Neural cell (in vitro differentiated cells): ENCODE measurements around the gene PTPRO. TPM values are rescaled to one million over a fixed set of nuclear protein-coding genes. Genes with fewer than 3 reads are reported as not detected.

ENCODE experiments used
- H2AFZ ChIP-seq: fragments of 200-600, 300-800 bp; sonication (generic), shearing (Covaris generic); 2 replicates; pipeline ENCODE4 v1.6.0; 2014; ENCODE audit warnings: low read depth, mild to moderate bottlenecking, antibody characterized with exemption, low read length, moderate library complexity
- H3F3A ChIP-seq: fragments of 200-600 bp; shearing (Covaris generic); 2 replicates; pipeline ENCODE4 v1.6.1; 2016; ENCODE audit warnings: mild to moderate bottlenecking, moderate library complexity, mixed read lengths, antibody characterized with exemption, low read length; ENCODE audit not compliant: insufficient read depth, poor library complexity, severe bottlenecking
- H3K27ac ChIP-seq: fragments of 200-600, 300-800 bp; sonication (generic), shearing (Covaris generic); 2 replicates; pipeline ENCODE4 v1.5.1; 2014; ENCODE audit warnings: mild to moderate bottlenecking, low read length, moderate library complexity
- H3K27me3 ChIP-seq: fragments of 300-800, 200-600 bp; sonication (generic), shearing (Covaris generic); 2 replicates; pipeline ENCODE4 v1.6.0; 2014; ENCODE audit warnings: mild to moderate bottlenecking, low read depth, low read length, moderate library complexity; ENCODE audit not compliant: insufficient read depth
- H3K36me3 ChIP-seq: fragments of 300-800, 200-600 bp; sonication (generic), shearing (Covaris generic); 2 replicates; pipeline ENCODE4 v1.5.1; 2014; ENCODE audit warnings: mild to moderate bottlenecking, antibody characterized with exemption, low read length, moderate library complexity; ENCODE audit not compliant: insufficient read depth
- H3K4me2 ChIP-seq: fragments of 300-800, 200-600 bp; sonication (generic), shearing (Covaris generic); 2 replicates; pipeline ENCODE4 v1.6.0; 2014; ENCODE audit warnings: mild to moderate bottlenecking, low read length
- H3K4me3 ChIP-seq: fragments of 300-800, 200-600 bp; sonication (generic), shearing (Covaris generic); 2 replicates; pipeline ENCODE4 v1.5.1; 2014; ENCODE audit warnings: mild to moderate bottlenecking, low read length, moderate library complexity
- H3K79me2 ChIP-seq: fragments of 200-600 bp; shearing (Covaris generic); replicated peaks from 2 replicates; pipeline ENCODE4 v1.6.0; 2014; ENCODE audit warnings: mild to moderate bottlenecking, low read length, moderate library complexity; ENCODE audit not compliant: insufficient read depth
- H3K9ac ChIP-seq: fragments of 300-800, 200-600 bp; sonication (generic), shearing (Covaris generic); 2 replicates; pipeline ENCODE4 v1.6.1; 2016; ENCODE audit warnings: mild to moderate bottlenecking, low read length, mixed read lengths
- H3K9me2 ChIP-seq: fragments of 200-600 bp; shearing (Covaris generic); 2 replicates; pipeline ENCODE4 v1.6.1; 2016; ENCODE audit warnings: mild to moderate bottlenecking, low read length, mixed read lengths; ENCODE audit not compliant: insufficient read depth
- H3K9me3 ChIP-seq: fragments of 200-600, 300-800 bp; sonication (generic), shearing (Covaris generic); 2 replicates; pipeline ENCODE4 v1.6.1; 2016; ENCODE audit warnings: mild to moderate bottlenecking, mixed run types, low read length, moderate library complexity, mixed read lengths
- H4K20me1 ChIP-seq: fragments of 200-600 bp; shearing (Covaris generic); 2 replicates; pipeline ENCODE4 v1.6.1; 2016; ENCODE audit warnings: mild to moderate bottlenecking, mixed run types; ENCODE audit not compliant: insufficient read depth
- CTCF ChIP-seq: fragments of 450-650 bp; IDR thresholded peaks from 2 replicates; pipeline ENCODE4 v1.5.1; 2014; ENCODE audit warnings: antibody characterized with exemption, mild to moderate bottlenecking, moderate library complexity; ENCODE audit not compliant: poor library complexity, severe bottlenecking
- EP300 ChIP-seq: fragments of 450-650 bp; conservative IDR thresholded peaks from 2 replicates; pipeline ENCODE4 v1.6.1; 2014; ENCODE audit warnings: antibody characterized with exemption, mild to moderate bottlenecking, moderate library complexity; ENCODE audit not compliant: poor library complexity, severe bottlenecking
- EZH2 ChIP-seq: fragments of 200-600, 300-800 bp; shearing (Covaris generic), sonication (generic); IDR thresholded peaks from 2 replicates; pipeline ENCODE4 v1.6.1; 2014; ENCODE audit warnings: antibody characterized with exemption, low read length, borderline replicate concordance, mild to moderate bottlenecking; ENCODE audit not compliant: insufficient read depth, poor library complexity, severe bottlenecking
- MXI1 ChIP-seq: fragments of 450-650 bp; conservative IDR thresholded peaks from 2 replicates; pipeline ENCODE4 v1.6.1; 2014; ENCODE audit warnings: antibody characterized with exemption, mild to moderate bottlenecking; ENCODE audit not compliant: poor library complexity, severe bottlenecking
- POLR2AphosphoS5 ChIP-seq: IDR thresholded peaks from 2 replicates; pipeline ENCODE4 v1.6.1; 2012
- RAD21 ChIP-seq: fragments of 450-650 bp; conservative IDR thresholded peaks from 2 replicates; pipeline ENCODE4 v1.6.1; 2014; ENCODE audit warnings: antibody characterized with exemption, mild to moderate bottlenecking, moderate library complexity
- REST ChIP-seq: IDR thresholded peaks from 2 replicates; pipeline ENCODE4 v1.6.1; 2012; ENCODE audit warnings: borderline replicate concordance
- SMC3 ChIP-seq: fragments of 450-650 bp; conservative IDR thresholded peaks from 2 replicates; pipeline ENCODE4 v1.6.1; 2014; ENCODE audit warnings: antibody characterized with exemption, mild to moderate bottlenecking, moderate library complexity; ENCODE audit not compliant: poor library complexity
- TAF1 ChIP-seq: IDR thresholded peaks from 2 replicates; pipeline ENCODE4 v1.6.1; 2012; ENCODE audit warnings: low read depth
- polyA plus RNA-seq: library from polyadenylated mRNA; depleted of rRNA; stranded (reverse); fragments of >200 nt; gene quantifications from 2 replicates; pipeline ENCODE4 v1.2.3, GENCODE V29; 2014

PTPRO gene
- polyA plus RNA-seq, 1 donor from 2014 or later: 124 TPM

- Histone ChIP-seq H3K27me3 (no peaks in the 10 kb centered on the region), H3K4me3 (no peak overlapping the region), H3K9ac (no peak overlapping the region), H4K20me1 (no peaks in the 10 kb centered on the region), H3K79me2 (no peaks in the 10 kb centered on the region), H3K4me2 (no peak overlapping the region), H3K9me2 (no peaks in the 10 kb centered on the region), H3F3A (no peaks in the 10 kb centered on the region), H3K36me3 (no peaks in the 10 kb centered on the region), H3K27ac (no peak overlapping the region), H3K9me3 (no peaks in the 10 kb centered on the region), H2AFZ (no peak overlapping the region)
- TF ChIP-seq POLR2AphosphoS5: no peak
- no peak for TF ChIP-seq MXI1
- no peak for TF ChIP-seq REST
- no peak for TF ChIP-seq TAF1
- no peak for TF ChIP-seq EP300
- no peak for TF ChIP-seq SMC3
- TF ChIP-seq RAD21: no peak
- no peak for TF ChIP-seq EZH2
- TF ChIP-seq CTCF: no peak
Observed at GRCh38 chr12:15600223-15600935, 278.1 kb downstream of the PTPRO start.

GRCh38 chr12:15601210-15601800 is 279.0 kb downstream of the PTPRO start:
- Histone ChIP-seq H3K9ac (no peak overlapping the region), H3K36me3 (no peaks in the 10 kb centered on the region), H3K27me3 (no peaks in the 10 kb centered on the region), H4K20me1 (no peaks in the 10 kb centered on the region), H2AFZ (no peak overlapping the region), H3K79me2 (no peaks in the 10 kb centered on the region), H3F3A (no peaks in the 10 kb centered on the region), H3K4me3 (no peak overlapping the region), H3K9me2 (no peaks in the 10 kb centered on the region), H3K27ac (no peak overlapping the region), H3K9me3 (no peaks in the 10 kb centered on the region), H3K4me2 (no peak overlapping the region)
- TF ChIP-seq RAD21 (no peak), SMC3 (no peak), CTCF (no peak)
